NCI-H187 (cell line): ENCODE measurements around the gene DST.
A peak's percentile ranks its signal among the peaks of the same experiment; 100 is the strongest.
"Not testable (repeated sequence)": the region's sequence is repeated elsewhere in the genome, so short reads cannot be mapped to it uniquely, and the experiment has no call there.

Experiments used
- DNase-seq, 2 experiments: peaks; one replicate each; lab custom pipeline; 2025; lab: John Stamatoyannopoulos, UW

DST gene

GRCh38 chr6:56661338-56661737 is 18.6 kb upstream of the DST start:
- DNase-seq: not testable (repeated sequence)

GRCh38 chr6:56660381-56660730 is 17.7 kb upstream of the DST start:
- no peak for DNase-seq

- no peak for DNase-seq
Measured at GRCh38 chr6:56659721-56660380, 17.2 kb upstream of the DST start.

DNA sequence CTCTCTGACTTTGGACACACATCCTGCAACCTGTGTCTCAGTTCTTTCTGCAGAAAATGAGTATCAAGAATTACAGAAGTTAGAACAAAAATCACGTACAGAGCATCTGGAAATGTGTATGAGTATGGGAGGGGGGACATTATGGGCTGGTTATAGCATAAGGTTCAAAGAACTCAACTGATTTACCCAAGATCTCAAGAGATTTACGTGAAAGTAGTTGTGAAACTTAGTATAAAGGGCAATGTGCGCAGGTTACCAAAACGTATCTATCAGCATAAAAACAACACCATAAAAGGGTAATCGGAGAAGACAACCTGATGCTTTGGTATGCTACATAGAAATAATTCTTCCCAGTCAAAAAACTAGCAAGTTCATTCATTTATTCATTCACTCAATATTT is 15.6 kb upstream of the DST start:
- DNase-seq: no peak

GRCh38 chr6:56657354-56657753 is 14.7 kb upstream of the DST start:
- no peak for DNase-seq

DNA sequence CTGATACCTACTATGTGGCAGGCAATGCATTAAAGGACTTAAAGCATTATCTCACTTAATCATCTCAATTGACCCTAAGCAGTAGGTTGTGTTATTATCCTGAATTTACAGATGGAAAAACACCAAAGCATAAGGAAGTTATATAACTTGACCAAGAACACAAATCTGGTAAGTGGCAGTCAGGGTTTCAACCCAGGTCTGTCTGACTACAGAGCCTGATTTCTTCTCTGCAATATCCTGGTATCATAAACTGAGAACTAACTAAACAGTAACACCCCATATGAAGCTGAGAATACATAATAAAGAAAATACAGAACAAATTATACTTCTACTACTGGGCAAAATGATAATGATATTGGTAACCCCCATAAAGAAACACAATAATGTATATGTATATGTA is 13.8 kb upstream of the DST start:
- no peak for DNase-seq

GRCh38 chr6:56655996-56656395 is 13.3 kb upstream of the DST start:
- DNase-seq: no peak

- no peak for DNase-seq
Measured at GRCh38 chr6:56655249-56655648, 12.6 kb upstream of the DST start.

DNA sequence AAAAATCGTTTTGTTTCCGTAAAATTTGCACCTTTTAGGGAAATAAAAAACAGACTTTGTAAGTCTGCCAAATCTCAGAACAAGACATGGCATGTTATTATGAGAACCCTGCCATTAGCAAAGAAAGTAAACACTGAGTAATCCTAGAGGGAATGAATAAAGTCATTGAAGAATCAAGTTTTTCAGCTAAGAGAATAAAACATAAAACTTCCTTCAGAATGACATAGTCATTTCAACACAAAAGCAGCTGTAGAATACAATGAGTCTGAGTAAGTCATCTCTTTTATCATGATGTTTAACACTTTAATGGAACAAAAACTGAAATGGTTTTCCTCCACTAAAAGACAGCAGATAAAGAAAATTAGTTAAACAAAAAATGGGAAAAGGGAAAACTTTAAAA is 10.3 kb upstream of the DST start:
- no peak for DNase-seq

DNA sequence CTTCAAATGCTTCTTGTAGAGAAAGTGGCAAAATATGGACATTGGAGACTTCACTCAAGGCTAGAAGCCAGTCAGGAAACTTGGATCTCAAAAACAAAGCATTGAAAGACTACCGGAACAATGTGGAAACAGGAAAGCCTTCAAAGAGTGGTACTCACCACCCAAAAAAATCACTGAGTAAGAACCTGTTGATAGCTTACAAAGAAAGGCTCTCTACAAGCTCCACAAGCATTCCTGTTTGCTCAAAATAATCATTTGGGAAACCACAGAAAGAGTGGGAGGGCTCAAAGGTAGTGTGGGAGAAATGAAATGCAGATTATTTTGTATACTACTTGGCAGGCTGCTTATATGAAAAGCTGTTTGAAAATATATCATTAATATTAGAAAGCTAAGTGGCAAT is 9.5 kb upstream of the DST start:
- no peak for DNase-seq

DNA sequence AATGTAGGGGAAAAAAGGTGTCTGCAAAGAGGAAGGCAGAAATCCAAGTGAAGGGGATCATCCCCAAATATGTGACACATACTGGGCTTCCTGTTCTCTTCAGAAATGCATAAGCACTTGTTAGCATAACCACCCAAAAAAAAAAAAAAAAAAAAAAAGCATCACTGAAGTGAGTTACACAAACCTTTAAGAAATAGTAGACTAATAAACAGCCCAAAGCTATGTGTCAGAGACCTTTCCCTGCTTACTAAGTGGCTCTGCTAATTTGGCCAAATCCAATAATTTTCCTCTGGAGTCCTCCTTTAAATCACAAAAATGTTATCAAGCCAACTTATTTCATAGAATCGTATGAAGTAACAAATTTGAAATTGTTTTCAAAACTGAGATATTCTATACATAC is 7.5 kb upstream of the DST start:
- no peak for DNase-seq

DNA sequence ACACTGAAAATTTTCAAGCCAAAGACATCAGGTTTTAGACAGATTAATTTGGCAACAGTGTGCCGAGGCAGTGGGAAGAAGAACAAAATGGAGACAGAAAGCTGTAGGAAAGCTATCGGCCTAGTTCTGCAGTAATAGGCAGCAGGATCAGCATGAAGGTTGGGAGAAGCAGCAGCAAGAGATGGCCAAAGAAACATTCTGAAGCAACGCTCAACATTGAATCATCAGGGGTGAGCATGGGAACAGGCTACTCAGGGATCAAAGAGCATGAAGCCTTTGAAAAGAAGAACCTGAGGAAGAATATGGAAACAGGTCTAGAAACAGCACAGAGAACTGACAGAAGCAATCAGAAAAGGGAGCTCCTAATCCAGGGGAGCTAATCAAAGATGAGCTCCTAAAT is 7.1 kb upstream of the DST start:
- no peak for DNase-seq

- peak; percentile 13 to 29 for DNase-seq
Measured at GRCh38 chr6:56649053-56649769, 6.5 kb upstream of the DST start.

- no peak for DNase-seq
Measured at GRCh38 chr6:56647172-56647762, 4.6 kb upstream of the DST start.

DNA sequence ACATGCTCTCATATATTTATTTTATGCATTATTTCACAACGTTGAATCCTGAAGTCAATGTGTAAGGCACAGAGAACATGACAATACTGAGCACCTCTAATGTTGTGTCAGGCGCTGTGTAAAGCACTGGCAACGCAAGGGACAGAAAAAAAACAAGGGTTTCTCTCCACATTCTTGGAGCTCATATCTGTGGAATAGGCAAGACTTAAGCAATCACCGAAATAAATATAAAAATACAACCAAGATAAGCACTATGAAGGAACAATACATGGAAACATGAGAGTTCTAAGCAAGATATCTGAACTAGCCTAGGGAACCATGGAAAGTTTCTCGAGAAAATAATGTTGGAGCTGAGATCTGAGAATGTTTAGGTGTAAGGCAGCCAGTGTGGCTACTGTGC is 1.7 kb upstream of the DST start:
- no peak for DNase-seq

DNA sequence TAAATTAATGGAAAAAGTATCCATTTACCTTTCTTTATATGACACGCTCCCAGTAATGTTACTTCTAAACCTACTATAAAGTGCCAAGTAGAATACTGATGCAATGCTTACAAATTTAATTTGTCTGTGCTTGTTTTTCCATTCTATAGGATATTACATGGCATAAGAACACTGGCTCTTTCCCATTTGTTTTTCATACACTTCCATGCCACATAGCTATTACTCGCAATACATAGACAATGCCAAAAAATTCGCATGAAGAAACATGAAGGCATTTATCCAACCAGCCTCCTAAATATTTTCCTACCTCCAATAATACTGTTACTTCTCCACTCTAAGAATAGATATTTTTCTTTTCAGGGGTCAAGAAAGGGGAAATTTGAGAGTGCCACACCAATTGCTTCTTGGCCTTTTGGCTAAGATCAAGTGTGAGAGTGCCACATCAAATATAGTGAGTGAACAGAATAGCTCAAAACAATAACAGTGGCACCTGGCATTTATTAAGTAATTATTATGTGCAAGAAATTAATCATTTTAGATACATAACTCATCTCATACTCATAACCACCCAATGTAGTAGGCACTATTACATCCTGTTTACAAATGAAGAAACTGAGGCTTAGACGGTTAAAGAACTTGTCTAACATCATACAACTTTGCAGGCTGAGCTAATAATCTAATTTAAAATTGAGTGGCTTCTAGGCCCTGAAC is 845 bp upstream of the DST start:
- no peak for DNase-seq

GRCh38 chr6:56640374-56640773 is 2.3 kb downstream of the DST start:
- DNase-seq: no peak

DNA sequence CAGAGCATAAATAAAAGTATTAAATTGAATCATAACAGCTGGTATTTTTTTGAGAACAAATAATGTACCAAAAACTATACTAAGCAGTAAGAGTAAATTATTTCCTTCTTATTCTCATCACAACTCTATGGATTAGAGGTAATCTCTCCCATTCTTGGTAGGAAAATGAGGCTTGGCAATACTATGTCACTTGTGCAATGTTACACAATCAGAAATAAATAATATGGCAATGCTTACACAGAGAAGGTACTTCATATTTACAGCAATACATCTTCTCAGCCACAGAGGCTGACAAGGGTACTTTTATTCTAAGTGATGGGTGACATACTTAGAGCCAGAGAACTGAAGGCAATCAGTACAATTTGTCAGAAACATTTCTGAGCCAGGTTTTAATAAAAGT is 3.9 kb downstream of the DST start:
- no peak for DNase-seq

DNA sequence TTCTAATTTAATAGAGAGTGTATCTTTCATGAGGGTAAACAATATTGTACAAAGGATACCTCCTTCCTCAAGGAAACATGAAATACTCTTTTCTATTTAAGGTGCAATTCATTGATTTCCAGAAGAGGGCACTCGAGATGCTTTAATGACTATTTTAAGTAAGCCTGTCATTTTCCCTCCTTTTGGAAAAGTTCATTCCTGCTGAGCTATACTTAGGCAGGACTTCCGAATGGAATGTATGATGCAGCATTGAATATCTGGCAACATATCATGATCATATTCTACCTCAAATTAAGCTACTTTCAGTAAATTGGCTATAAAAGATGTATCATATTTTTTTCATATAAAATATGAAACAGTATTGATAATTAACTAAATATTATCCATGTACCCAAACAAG is 5.0 kb downstream of the DST start:
- peak in 1 of 2 experiments; percentile 12 for DNase-seq

DNA sequence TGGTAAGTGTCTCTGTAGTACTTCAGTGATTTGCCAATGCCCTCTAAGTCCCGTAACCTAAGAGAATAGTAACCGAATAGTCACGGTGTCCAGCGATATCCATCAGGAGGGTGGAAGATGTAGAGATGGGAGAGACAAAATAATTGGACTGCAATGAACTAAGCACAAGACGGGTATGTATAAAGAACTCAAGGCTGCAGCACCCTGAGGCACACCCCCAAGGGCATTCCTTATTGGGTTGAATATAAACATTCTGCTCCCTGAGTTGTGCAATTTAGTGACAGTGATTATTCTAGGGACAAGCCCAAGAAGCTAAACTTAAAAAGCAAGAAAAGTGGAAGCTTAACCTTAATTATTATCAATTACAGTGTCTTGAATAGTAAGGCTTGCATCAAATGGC is 14.6 kb downstream of the DST start:
- no peak for DNase-seq

GRCh38 chr6:56625356-56625755 is 17.3 kb downstream of the DST start:
- DNase-seq: no peak

GRCh38 chr6:56624728-56625069 is 18.0 kb downstream of the DST start:
- DNase-seq: no peak

DNA sequence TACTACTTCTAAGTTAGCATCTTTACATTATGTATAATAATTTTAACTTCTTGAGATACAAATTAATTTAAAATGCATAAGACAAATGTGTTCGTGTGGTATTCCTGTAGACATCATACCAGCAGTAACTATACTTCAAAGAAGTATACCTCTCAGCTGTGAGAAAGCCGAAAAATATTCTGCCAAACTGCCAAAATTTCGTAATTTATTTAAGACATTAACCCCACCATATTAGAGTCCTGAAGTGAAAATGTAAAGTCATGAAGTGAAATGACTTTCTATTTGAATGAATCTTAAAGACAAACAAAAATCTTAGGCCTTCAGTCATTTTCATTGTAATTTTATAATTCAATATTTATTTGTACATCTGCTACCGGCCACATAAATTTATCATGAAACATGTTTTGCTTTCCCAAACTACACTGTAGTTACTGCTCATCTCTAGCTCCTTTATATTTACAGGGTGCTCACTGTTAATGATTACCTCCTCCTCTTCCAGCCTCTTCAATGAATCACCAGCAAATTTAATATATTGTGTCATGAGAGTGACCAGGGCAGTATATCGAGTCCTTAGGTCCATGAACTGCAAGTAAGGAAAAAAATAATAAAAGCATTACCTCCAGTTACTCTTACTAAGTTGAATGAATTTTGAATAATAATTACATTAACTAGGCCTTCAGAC is 18.5 kb downstream of the DST start:
- DNase-seq: no peak
